ENCODE results near the gene USP22.
A peak's percentile ranks its signal among the peaks of the same experiment; 100 is the strongest.

Gene USP22

GRCh38 chr17:21021208-21021803, 21.5 kb downstream of the USP22 start:
- Histone ChIP-seq H4K20me1 (ENCODE audit: control insufficient read depth, insufficient read depth, low read depth, low read length) (peaks cover 24% of the 10 kb centered on the region), H3K27ac (ENCODE audit: low read depth, low read length) (no peak overlapping the region), H3K79me2 (ENCODE audit: control insufficient read depth, low read length) (peaks cover 99% of the 10 kb centered on the region), H3K27me3 (ENCODE audit: control insufficient read depth, low read length) (no peaks in the 10 kb centered on the region), H3K9me2 (replicated peaks; ENCODE audit: control insufficient read depth, low read length) (no peaks in the 10 kb centered on the region), H3K9me3 (ENCODE audit: control insufficient read depth, insufficient read depth, low read length) (no peaks in the 10 kb centered on the region), H3K4me2 (ENCODE audit: low read length) (no peak overlapping the region), H3K36me3 (ENCODE audit: control insufficient read depth, low read length) (peaks cover 96% of the 10 kb centered on the region), H3K4me3 (ENCODE audit: low read length) (no peak overlapping the region), H3F3A (ENCODE audit: control insufficient read depth, insufficient read depth) (peaks cover 4% of the 10 kb centered on the region), H3K4me1 (ENCODE audit: control insufficient read depth, low read length) (0 out of 2 replicates have a peak, but pooled peaks cover 4% of the 10 kb centered on the region)
- no peak for TF ChIP-seq EZH2phosphoT487 (IDR thresholded peaks at IDR 0.05; ENCODE audit: borderline replicate concordance, low read length)
- TF ChIP-seq, protein P1, sequence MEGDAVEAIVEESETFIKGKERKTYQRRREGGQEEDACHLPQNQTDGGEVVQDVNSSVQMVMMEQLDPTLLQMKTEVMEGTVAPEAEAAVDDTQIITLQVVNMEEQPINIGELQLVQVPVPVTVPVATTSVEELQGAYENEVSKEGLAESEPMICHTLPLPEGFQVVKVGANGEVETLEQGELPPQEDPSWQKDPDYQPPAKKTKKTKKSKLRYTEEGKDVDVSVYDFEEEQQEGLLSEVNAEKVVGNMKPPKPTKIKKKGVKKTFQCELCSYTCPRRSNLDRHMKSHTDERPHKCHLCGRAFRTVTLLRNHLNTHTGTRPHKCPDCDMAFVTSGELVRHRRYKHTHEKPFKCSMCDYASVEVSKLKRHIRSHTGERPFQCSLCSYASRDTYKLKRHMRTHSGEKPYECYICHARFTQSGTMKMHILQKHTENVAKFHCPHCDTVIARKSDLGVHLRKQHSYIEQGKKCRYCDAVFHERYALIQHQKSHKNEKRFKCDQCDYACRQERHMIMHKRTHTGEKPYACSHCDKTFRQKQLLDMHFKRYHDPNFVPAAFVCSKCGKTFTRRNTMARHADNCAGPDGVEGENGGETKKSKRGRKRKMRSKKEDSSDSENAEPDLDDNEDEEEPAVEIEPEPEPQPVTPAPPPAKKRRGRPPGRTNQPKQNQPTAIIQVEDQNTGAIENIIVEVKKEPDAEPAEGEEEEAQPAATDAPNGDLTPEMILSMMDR (IDR thresholded peaks at IDR 0.05; ENCODE audit: low read depth, low read length, poor library complexity, severe bottlenecking): no peak

DNA sequence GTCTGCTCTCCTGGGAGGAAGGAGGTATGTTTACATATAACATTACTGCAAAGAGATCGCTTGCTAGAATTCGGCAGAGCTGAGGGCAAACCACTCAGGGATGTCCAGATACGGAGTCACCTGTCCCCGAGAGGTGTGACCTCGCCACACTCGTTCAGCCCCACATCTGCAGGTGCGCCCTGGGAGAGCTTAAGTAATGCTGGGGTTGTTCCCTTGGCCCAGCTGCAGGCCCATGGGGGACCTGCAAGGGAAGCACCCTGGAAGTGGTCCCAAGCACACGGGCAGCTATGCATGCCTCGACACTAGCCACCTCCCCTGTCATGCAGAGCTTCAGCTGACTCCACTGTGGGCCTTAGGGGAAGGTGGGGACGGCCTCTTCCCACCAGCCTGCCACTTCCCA, 22.2 kb downstream of the USP22 start:
- H3K9me2 ChIP-seq (replicated peaks; ENCODE audit: control insufficient read depth, low read length): no peaks in the 10 kb centered on the region
- TF ChIP-seq, protein P1 (IDR thresholded peaks at IDR 0.05; ENCODE audit: low read depth, low read length, poor library complexity, severe bottlenecking): no peak
- TF ChIP-seq EZH2phosphoT487 (IDR thresholded peaks at IDR 0.05; ENCODE audit: borderline replicate concordance, low read length): no peak
- no peaks in the 10 kb centered on the region for H3K9me3 ChIP-seq (ENCODE audit: control insufficient read depth, insufficient read depth, low read length)
- H3F3A ChIP-seq (ENCODE audit: control insufficient read depth, insufficient read depth): peaks cover 3% of the 10 kb centered on the region
- peaks cover 27% of the 10 kb centered on the region for H4K20me1 ChIP-seq (ENCODE audit: control insufficient read depth, insufficient read depth, low read depth, low read length)
- H3K4me2 ChIP-seq (ENCODE audit: low read length): no peak overlapping the region
- peaks cover 96% of the 10 kb centered on the region for H3K36me3 ChIP-seq (ENCODE audit: control insufficient read depth, low read length)
- 0 out of 2 replicates have a peak, but pooled peaks cover 4% of the 10 kb centered on the region for H3K4me1 ChIP-seq (ENCODE audit: control insufficient read depth, low read length)
- no peak overlapping the region for H3K4me3 ChIP-seq (ENCODE audit: low read length)
- H3K27me3 ChIP-seq (ENCODE audit: control insufficient read depth, low read length): no peaks in the 10 kb centered on the region
- peaks cover 99% of the 10 kb centered on the region for H3K79me2 ChIP-seq (ENCODE audit: control insufficient read depth, low read length)
- H3K27ac ChIP-seq (ENCODE audit: low read depth, low read length): no peak overlapping the region

GRCh38 chr17:21019976-21020586, 22.7 kb downstream of the USP22 start:
- H3K79me2 ChIP-seq (ENCODE audit: control insufficient read depth, low read length): peaks cover 99% of the 10 kb centered on the region
- H3K4me3 ChIP-seq (ENCODE audit: low read length): no peak overlapping the region
- no peak overlapping the region for H3K27ac ChIP-seq (ENCODE audit: low read depth, low read length)
- no peak overlapping the region for H3K4me2 ChIP-seq (ENCODE audit: low read length)
- 0 out of 2 replicates have a peak, but pooled peaks cover 4% of the 10 kb centered on the region for H3K4me1 ChIP-seq (ENCODE audit: control insufficient read depth, low read length)
- peaks cover 96% of the 10 kb centered on the region for H3K36me3 ChIP-seq (ENCODE audit: control insufficient read depth, low read length)
- TF ChIP-seq, protein P1 (IDR thresholded peaks at IDR 0.05; ENCODE audit: low read depth, low read length, poor library complexity, severe bottlenecking): peak; percentile 59
- TF ChIP-seq EZH2phosphoT487 (IDR thresholded peaks at IDR 0.05; ENCODE audit: borderline replicate concordance, low read length): no peak
- no peaks in the 10 kb centered on the region for H3K9me2 ChIP-seq (replicated peaks; ENCODE audit: control insufficient read depth, low read length)
- H3K9me3 ChIP-seq (ENCODE audit: control insufficient read depth, insufficient read depth, low read length): no peaks in the 10 kb centered on the region
- H3F3A ChIP-seq (ENCODE audit: control insufficient read depth, insufficient read depth): no peaks in the 10 kb centered on the region; the same call in 1 of the 2 replicates
- peaks cover 28% of the 10 kb centered on the region for H4K20me1 ChIP-seq (ENCODE audit: control insufficient read depth, insufficient read depth, low read depth, low read length)
- H3K27me3 ChIP-seq (ENCODE audit: control insufficient read depth, low read length): no peaks in the 10 kb centered on the region

Data from DOHH2 (cell line).